HL-60 (cell line): ENCODE data around the gene LSM4.

ENCODE experiments used
- DNase-seq, 2 experiments: peaks; one replicate each; pipeline ENCODE4 v3.0.0-alpha.2; 2010 to 2020; ENCODE audit warnings: low read depth in 1 of 2, low spot score in 1 of 2
- H3K27ac ChIP-seq: fragments of 250-450 bp; sonication (Bioruptor Pico); replicated peaks from 2 replicates; pipeline ENCODE4 v1.5.1; 2020; ENCODE audit warnings: mild to moderate bottlenecking, moderate library complexity
- H3K27me3 ChIP-seq: fragments of 250-450 bp; sonication (Bioruptor Pico); 2 replicates; pipeline ENCODE4 v1.5.1; 2021; ENCODE audit warnings: mild to moderate bottlenecking, moderate library complexity; ENCODE audit not compliant: insufficient read depth, poor library complexity, severe bottlenecking
- H3K4me3 ChIP-seq: replicated peaks from 2 replicates; pipeline ENCODE4 v1.5.1; 2011; ENCODE audit warnings: mild to moderate bottlenecking, control low read depth, low read length; ENCODE audit not compliant: insufficient read depth
- GABPA ChIP-seq: IDR thresholded peaks from 2 replicates; pipeline ENCODE4 v1.6.1; 2012; ENCODE audit warnings: low read depth
- POLR2AphosphoS5 ChIP-seq: IDR thresholded peaks from 2 replicates; pipeline ENCODE4 v1.6.1; 2012; ENCODE audit warnings: low read depth
- SPI1 ChIP-seq: IDR thresholded peaks from 2 replicates; pipeline ENCODE4 v1.6.1; 2012; ENCODE audit warnings: low read depth, mild to moderate bottlenecking, borderline replicate concordance
- TF ChIP-seq, protein P1 (sequence below): IDR thresholded peaks from one replicate; pipeline ENCODE4 v1.5.1; 2011; ENCODE audit warnings: low read length, control low read depth, inconsistent platforms; ENCODE audit not compliant: insufficient read depth
- TF ChIP-seq, protein P2 (sequence below): IDR thresholded peaks from 2 replicates; pipeline ENCODE4 v1.6.1; 2012; ENCODE audit warnings: low read depth; ENCODE audit not compliant: insufficient replicate concordance

LSM4 gene

DNA sequence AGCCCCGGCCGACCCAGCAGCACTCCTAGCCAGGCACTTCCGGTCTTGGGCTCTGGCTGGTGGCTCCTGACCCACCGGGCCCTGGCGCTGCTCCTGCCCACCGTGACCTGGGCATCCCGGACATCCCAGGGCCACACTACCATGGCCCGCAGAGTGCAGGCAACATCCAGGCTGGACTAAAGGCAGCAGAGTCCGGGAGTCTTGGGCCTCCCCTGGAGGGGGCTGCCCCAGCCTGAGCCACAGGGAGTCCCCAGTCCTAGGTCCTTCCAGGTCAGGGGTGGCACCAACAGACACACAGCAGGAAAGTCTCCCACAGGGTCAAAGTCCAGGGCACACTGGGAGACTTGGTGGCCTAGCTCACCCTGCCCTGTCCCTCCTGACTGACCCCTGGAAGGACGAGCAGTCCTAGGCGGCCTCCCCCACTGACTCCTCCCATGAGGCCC lies 10.8 kb downstream of the LSM4 start:
- no peak for DNase-seq
- no peak overlapping the region for H3K4me3 ChIP-seq
- no peaks in the 10 kb centered on the region for H3K27me3 ChIP-seq
- no peak overlapping the region for H3K27ac ChIP-seq
- TF ChIP-seq, protein P1, sequence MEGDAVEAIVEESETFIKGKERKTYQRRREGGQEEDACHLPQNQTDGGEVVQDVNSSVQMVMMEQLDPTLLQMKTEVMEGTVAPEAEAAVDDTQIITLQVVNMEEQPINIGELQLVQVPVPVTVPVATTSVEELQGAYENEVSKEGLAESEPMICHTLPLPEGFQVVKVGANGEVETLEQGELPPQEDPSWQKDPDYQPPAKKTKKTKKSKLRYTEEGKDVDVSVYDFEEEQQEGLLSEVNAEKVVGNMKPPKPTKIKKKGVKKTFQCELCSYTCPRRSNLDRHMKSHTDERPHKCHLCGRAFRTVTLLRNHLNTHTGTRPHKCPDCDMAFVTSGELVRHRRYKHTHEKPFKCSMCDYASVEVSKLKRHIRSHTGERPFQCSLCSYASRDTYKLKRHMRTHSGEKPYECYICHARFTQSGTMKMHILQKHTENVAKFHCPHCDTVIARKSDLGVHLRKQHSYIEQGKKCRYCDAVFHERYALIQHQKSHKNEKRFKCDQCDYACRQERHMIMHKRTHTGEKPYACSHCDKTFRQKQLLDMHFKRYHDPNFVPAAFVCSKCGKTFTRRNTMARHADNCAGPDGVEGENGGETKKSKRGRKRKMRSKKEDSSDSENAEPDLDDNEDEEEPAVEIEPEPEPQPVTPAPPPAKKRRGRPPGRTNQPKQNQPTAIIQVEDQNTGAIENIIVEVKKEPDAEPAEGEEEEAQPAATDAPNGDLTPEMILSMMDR = no peak
- TF ChIP-seq, protein P2, sequence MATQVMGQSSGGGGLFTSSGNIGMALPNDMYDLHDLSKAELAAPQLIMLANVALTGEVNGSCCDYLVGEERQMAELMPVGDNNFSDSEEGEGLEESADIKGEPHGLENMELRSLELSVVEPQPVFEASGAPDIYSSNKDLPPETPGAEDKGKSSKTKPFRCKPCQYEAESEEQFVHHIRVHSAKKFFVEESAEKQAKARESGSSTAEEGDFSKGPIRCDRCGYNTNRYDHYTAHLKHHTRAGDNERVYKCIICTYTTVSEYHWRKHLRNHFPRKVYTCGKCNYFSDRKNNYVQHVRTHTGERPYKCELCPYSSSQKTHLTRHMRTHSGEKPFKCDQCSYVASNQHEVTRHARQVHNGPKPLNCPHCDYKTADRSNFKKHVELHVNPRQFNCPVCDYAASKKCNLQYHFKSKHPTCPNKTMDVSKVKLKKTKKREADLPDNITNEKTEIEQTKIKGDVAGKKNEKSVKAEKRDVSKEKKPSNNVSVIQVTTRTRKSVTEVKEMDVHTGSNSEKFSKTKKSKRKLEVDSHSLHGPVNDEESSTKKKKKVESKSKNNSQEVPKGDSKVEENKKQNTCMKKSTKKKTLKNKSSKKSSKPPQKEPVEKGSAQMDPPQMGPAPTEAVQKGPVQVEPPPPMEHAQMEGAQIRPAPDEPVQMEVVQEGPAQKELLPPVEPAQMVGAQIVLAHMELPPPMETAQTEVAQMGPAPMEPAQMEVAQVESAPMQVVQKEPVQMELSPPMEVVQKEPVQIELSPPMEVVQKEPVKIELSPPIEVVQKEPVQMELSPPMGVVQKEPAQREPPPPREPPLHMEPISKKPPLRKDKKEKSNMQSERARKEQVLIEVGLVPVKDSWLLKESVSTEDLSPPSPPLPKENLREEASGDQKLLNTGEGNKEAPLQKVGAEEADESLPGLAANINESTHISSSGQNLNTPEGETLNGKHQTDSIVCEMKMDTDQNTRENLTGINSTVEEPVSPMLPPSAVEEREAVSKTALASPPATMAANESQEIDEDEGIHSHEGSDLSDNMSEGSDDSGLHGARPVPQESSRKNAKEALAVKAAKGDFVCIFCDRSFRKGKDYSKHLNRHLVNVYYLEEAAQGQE = no peak

DNA sequence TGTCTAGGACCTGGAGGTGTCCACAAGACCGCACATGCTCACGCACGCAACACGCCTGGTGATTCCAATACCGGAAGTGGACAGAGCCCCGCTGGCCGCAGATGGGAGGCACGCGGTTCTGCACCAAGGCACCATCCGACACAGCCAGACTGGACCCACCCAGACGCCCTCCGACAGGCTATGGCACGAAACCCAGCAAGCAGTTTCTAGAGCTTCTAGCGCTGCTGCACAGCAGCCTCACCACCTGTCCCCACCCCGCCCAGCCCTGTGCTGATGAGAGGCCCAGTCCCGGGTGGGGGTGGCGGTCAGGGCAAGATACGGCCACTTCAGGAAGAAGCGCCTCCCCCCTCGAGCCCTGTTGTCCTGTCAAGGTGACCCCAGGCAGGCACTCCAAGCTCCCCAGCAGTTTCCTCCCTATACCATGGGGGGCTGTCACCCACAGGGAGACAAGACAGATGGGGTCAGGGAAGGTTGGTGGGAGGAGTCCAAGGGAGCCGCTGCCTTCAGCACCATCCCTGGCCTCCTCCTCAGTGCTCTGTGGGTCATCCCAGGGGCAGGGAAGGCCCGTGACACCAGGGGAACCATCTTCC lies 11.3 kb downstream of the LSM4 start:
- H3K4me3 ChIP-seq = no peak overlapping the region
- H3K27ac ChIP-seq = no peak overlapping the region
- TF ChIP-seq, protein P2 = no peak
- no peak for TF ChIP-seq POLR2AphosphoS5
- TF ChIP-seq SPI1 = no peak
- no peak for DNase-seq
- H3K27me3 ChIP-seq = no peaks in the 10 kb centered on the region

GRCh38 chr19:18310966-18311365 lies 11.9 kb downstream of the LSM4 start:
- Histone ChIP-seq H3K27ac (no peak overlapping the region), H3K27me3 (no peaks in the 10 kb centered on the region), H3K4me3 (no peak overlapping the region)
- DNase-seq = no peak
- no peak for TF ChIP-seq GABPA

DNA sequence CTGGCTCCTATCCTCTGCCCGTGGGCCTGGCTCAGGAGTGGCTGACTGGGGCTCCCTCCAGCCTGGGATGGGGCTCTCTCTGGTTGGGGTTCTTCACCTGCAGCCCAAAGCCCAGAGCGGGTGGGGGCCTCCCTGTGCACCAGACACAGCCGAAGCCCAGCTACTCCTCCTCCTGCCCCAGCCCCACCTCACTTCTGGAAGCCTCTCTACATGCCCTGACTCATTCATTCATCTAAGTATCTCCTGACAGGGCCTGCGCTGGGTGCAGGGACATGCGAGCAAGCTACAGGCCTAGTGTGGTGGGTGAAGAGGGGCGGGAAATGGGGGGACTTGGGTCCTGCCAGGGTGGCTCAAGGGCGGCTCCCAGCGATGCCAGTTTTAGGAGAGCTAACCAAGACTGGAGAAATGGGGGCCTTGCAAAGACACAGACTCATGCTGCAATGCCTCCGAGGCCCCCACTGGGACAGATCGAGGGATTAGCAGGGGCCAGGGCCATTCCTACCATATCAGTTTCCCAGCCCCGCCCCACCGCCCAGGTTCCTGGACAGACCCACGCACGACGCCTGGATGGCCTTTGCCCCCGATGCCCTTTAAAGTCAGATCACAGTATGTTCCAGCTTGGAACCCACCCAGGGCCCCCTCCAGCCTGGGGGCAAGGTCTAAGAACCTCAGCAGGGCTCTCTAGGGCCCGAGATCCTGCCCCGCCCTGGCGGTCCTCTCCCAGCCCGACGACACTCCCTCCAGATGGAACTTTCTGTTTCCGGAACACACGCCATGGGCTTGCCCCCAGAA lies 12.6 kb downstream of the LSM4 start:
- no peak for DNase-seq
- Histone ChIP-seq H3K27me3 (no peaks in the 10 kb centered on the region), H3K4me3 (no peak overlapping the region), H3K27ac (no peak overlapping the region)
- TF ChIP-seq POLR2AphosphoS5 (no peak), GABPA (no peak), SPI1 (no peak)
- TF ChIP-seq, protein P1 = no peak
- TF ChIP-seq, protein P2 = no peak
